HG02973 (cell line): ENCODE measurements around the gene SH3BP5.

Experiments
- ATAC-seq: cut with Tn5 transposase; IDR thresholded peaks from one replicate; pipeline ENCODE4 v1.9.1; 2021; ENCODE audit warnings: moderate library complexity; ENCODE audit not compliant: unreplicated experiment

SH3BP5 gene

GRCh38 chr3:15260531-15260930, 71.9 kb downstream of the SH3BP5 start:
- no peak for ATAC-seq

- no peak for ATAC-seq
Measured at GRCh38 chr3:15258720-15259119, 73.7 kb downstream of the SH3BP5 start.

- ATAC-seq, result no peak
Measured at GRCh38 chr3:15256861-15257341, 75.5 kb downstream of the SH3BP5 start.

- no peak for ATAC-seq
Measured at GRCh38 chr3:15255215-15255614, 77.2 kb downstream of the SH3BP5 start.

GRCh38 chr3:15253023-15253697, 79.2 kb downstream of the SH3BP5 start:
- no peak for ATAC-seq

- no peak for ATAC-seq
Measured at GRCh38 chr3:15246186-15246585, 86.2 kb downstream of the SH3BP5 start.

- no peak for ATAC-seq
Measured at GRCh38 chr3:15243822-15244482, 88.4 kb downstream of the SH3BP5 start.

GRCh38 chr3:15241341-15241740, 91.0 kb downstream of the SH3BP5 start:
- ATAC-seq, result no peak

- no peak for ATAC-seq
Measured at GRCh38 chr3:15229262-15229661, 103.1 kb downstream of the SH3BP5 start.

- ATAC-seq, result no peak
Measured at GRCh38 chr3:15228147-15228546, 104.2 kb downstream of the SH3BP5 start.

GRCh38 chr3:15223685-15224572, 108.5 kb downstream of the SH3BP5 start:
- no peak for ATAC-seq

GRCh38 chr3:15221574-15222217, 110.7 kb downstream of the SH3BP5 start:
- no peak for ATAC-seq

GRCh38 chr3:15220661-15221060, 111.7 kb downstream of the SH3BP5 start:
- no peak for ATAC-seq

- ATAC-seq, result no peak
Measured at GRCh38 chr3:15220056-15220455, 112.3 kb downstream of the SH3BP5 start.

- no peak for ATAC-seq
Measured at GRCh38 chr3:15218689-15219088, 113.7 kb downstream of the SH3BP5 start.

- no peak for ATAC-seq
Measured at GRCh38 chr3:15217841-15218267, 114.5 kb downstream of the SH3BP5 start.

GRCh38 chr3:15217011-15217671, 115.2 kb downstream of the SH3BP5 start:
- no peak for ATAC-seq

GRCh38 chr3:15216501-15216900, 115.9 kb downstream of the SH3BP5 start:
- no peak for ATAC-seq

- ATAC-seq, result no peak
Measured at GRCh38 chr3:15215996-15216395, 116.4 kb downstream of the SH3BP5 start.

- ATAC-seq, result no peak
Measured at GRCh38 chr3:15214758-15215157, 117.6 kb downstream of the SH3BP5 start.
